NCI-H774 (cell line): ENCODE measurements around the gene FAM241B.

Experiments used
- DNase-seq: peaks from one replicate; lab custom pipeline; 2025; lab: John Stamatoyannopoulos, UW

Gene FAM241B

GRCh38 chr10:69649786-69650550, 19.9 kb downstream of the FAM241B start:
- no peak for DNase-seq

GRCh38 chr10:69650589-69651261, 20.7 kb downstream of the FAM241B start:
- no peak for DNase-seq

GRCh38 chr10:69651362-69651761, 21.3 kb downstream of the FAM241B start:
- DNase-seq: no peak

GRCh38 chr10:69652111-69652856, 22.2 kb downstream of the FAM241B start:
- DNase-seq: no peak

- no peak for DNase-seq
Observed at GRCh38 chr10:69652857-69653199, 22.8 kb downstream of the FAM241B start.

GRCh38 chr10:69653561-69653960, 23.5 kb downstream of the FAM241B start:
- no peak for DNase-seq

GRCh38 chr10:69655124-69655867, 25.2 kb downstream of the FAM241B start:
- no peak for DNase-seq

GRCh38 chr10:69655868-69656555, 26.0 kb downstream of the FAM241B start:
- DNase-seq: no peak

GRCh38 chr10:69656742-69657269, 26.8 kb downstream of the FAM241B start:
- no peak for DNase-seq

GRCh38 chr10:69657430-69657829, 27.4 kb downstream of the FAM241B start:
- DNase-seq: no peak

GRCh38 chr10:69657866-69658265, 27.8 kb downstream of the FAM241B start:
- DNase-seq: no peak

GRCh38 chr10:69659241-69660038, 29.4 kb downstream of the FAM241B start:
- DNase-seq: no peak

- DNase-seq: no peak
Observed at GRCh38 chr10:69660296-69660695, 30.2 kb downstream of the FAM241B start.

GRCh38 chr10:69661414-69662172, 31.5 kb downstream of the FAM241B start:
- DNase-seq: no peak

GRCh38 chr10:69662173-69662877, 32.3 kb downstream of the FAM241B start:
- DNase-seq: no peak

GRCh38 chr10:69662901-69663300, 32.9 kb downstream of the FAM241B start:
- DNase-seq: no peak

GRCh38 chr10:69663369-69663947, 33.4 kb downstream of the FAM241B start:
- no peak for DNase-seq

GRCh38 chr10:69665474-69666320, 35.6 kb downstream of the FAM241B start:
- DNase-seq: no peak
